Activated T-cell treated with anti-CD3 and anti-CD28 coated beads for 4 hours (primary cell): ENCODE results near the gene CD22.

ENCODE experiments used
- DNase-seq: peaks from one replicate; pipeline ENCODE4 v3.0.0-alpha.2; 2020

The CD22 gene

DNA sequence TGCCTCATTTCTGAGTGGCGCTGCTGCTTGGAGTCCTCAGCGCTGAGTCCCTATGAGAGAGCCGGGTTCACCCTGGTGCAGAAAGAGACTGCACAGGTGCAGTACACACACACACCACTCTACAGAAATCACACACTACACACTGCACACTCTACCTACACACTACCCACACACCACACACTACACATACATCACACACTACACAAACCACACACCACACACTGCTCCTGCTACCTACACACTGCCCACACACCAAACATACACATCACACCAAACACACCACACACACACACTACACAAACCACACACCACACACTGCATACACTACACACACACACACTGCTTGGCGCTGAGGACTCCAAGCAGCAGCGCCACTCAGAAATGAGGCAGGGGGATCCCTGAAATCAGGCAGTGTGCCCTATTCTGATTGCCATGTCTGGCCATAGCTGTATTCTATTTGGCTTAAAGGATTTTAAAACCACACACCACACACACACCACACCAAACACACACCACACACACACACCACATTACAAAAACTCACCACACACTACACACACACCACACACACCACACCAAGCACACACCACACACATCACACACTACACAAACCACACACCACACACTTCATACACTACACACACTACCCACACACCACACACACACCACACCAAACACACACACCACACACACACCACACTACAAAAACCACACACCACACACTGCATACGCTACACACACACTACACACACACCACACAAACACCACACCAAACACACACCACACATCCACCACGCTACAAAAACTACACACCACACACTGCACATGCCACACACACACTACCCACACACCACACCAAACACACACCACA is 32.1 kb upstream of the CD22 start:
- no peak for DNase-seq

DNA sequence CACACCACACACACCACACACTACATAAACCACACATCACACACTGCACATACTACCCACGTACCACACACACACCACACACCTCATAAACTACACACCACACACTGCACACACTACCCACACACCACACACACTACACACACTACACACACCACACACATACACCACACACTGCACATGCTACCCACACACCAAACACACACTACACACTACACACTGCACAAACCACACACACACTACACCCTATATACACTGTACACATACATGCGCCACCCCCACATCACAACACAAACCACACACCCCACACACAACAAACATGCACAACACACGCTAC is 31.5 kb upstream of the CD22 start:
- no peak for DNase-seq

DNA sequence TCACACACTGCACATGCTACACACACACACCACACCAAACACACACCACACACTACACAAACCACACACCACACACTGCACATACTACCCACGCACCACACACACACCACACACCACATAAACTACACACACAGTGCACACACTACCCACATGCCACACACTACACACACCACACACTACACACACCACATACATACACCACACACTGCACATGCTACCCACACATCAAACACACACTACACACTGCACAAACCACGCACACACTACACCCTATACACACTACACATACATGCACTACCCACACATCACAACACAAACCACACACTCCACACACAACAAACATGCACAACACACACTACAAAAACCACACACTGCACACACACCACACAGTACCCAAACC is 31.1 kb upstream of the CD22 start:
- DNase-seq, result no peak

DNA sequence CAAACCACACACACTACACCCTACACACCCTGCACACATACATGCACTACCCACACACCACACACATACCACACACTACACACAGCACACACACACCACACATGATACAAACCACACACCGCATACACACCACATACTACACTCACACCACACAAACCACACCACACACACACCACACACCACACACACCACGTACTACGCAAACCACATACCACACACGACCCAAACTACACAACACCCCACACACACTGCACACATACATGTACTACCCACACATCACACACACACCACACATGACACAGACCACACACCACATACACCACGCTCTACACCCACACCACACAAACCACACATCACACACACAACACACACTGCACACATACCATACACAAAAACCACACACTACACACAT is 30.4 kb upstream of the CD22 start:
- DNase-seq, result no peak

DNA sequence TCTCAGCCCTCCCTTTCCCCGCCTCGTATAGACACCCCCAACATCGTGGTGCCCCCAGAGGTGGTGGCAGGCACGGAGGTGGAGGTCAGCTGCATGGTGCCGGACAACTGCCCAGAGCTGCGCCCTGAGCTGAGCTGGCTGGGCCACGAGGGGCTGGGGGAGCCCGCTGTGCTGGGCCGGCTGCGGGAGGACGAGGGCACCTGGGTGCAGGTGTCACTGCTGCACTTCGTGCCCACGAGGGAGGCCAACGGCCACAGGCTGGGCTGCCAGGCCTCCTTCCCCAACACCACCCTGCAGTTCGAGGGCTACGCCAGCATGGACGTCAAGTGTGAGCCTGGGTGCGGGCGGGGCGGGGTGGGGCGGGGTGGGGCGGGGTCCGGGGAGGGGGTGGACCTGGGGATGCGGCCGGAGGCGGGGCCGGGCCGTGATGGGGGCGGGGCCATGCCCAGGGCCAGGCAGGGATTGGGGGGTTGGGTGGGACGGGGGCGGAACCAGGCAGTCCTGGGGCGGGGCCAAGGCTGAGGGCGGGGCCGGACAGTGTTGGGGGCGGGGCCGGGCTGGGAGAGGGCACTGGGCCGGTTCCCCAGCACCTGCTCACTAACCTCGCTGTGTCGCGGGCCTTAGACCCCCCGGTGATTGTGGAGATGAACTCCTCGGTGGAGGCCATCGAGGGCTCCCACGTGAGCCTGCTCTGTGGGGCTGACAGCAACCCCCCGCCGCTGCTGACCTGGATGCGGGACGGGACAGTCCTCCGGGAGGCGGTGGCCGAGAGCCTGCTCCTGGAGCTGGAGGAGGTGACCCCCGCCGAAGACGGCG is 29.3 kb upstream of the CD22 start:
- DNase-seq, result no peak

DNA sequence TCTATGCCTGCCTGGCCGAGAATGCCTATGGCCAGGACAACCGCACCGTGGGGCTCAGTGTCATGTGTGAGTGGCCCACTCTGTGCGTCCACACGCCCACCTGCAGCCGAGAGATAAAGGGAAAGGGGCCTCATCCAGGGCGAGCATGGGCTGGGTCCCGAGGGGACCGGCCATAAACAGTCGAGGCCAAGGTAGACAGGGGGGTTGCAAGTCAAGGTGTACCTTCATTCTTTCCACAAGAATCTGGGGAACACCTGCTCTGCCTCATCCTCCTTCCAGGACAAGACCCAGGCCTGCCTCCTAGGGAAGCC is 28.7 kb upstream of the CD22 start:
- DNase-seq, result no peak

DNA sequence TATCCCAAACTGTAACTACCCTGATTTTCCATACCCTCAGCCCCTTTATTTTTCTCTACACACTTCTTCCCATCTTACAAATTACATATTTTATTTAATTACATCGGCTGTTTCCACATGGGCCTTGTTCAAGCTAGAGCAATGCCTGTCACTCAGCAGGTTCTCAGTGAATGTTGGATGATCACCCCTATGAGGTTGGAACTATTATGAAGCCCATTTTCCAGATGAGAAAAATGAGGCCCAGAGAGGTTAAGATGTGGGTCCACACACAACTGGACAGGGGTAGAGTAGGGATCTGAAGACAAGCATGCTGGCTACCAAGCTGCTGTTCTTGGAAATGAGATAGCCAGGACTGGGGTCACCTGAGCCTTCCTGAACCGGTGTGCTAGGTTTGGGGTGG is 27.0 kb upstream of the CD22 start:
- no peak for DNase-seq

DNA sequence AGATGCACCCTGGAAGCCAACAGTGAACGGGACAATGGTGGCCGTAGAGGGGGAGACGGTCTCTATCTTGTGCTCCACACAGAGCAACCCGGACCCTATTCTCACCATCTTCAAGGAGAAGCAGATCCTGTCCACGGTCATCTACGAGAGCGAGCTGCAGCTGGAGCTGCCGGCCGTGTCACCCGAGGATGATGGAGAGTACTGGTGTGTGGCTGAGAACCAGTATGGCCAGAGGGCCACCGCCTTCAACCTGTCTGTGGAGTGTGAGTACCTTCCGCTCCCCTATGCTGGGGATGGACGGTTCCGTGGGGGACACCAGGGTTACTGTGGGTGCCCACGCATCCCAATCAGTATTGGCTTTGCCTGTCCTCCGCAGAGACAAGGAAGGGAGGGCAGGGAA is 26.5 kb upstream of the CD22 start:
- DNase-seq, result no peak

DNA sequence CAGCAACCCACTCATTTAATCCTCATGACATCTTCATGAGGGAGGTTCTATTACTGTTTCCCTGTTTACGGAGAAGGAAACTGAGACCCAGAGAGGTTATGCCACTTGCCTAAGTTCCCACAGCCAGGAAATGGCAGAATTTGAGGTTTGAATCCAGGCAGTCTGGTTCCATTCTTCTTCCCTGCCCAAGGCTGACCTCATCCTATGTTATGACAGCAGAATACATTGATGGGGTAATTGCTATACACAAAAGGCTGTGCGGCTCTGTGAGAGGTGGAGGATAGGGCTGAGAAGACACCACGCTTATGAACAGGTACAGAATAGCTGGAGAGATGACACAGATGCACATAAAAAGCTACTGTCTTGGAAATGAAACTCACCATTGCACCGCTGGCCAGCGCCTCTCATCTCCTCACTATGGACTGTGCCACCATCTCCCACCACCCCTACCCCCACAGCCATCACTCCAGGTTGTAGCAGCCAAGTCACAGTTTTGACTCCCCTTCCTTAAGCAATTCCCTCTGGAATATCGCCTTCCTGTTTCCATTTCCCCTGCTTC is 25.6 kb upstream of the CD22 start:
- DNase-seq, result no peak

DNA sequence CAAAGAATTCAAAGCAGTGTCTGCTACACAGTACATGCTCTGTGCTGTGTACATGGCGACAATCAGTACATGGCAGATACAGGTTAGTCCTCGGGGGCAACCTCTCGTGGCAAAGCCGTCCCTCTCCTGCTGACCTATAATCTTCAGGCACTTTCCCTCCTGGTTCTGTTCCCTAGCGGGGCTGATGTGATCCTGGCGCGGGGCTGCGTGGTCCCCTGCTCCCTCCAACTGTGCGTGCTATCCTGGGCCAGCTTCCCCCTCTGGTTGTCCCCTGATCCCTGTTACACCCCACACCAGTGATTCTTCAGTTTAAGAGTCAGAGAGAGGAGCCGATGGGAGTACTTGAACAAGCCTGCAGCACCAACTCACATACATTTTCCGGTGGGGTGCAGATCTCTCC is 25.0 kb upstream of the CD22 start:
- DNase-seq, result no peak

DNA sequence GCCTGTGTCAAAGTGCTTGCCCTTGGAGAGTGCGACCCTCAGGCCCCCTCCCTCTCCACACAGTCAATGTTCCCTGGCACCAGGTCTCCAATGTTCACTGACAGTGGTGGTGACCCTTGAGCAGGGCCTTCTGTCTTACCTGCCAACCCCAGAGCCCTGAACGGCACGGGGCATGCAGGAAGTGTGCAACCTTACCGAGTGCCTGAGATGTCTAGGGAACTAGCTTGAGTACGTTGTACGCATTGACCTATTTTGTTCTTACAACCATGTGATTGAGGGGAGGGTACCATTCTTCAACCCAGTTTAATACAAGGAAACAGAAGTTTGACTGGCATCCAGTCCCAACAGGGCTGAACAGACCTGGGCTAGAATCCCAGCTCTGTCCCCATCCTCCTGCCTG is 23.8 kb upstream of the CD22 start:
- no peak for DNase-seq

DNA sequence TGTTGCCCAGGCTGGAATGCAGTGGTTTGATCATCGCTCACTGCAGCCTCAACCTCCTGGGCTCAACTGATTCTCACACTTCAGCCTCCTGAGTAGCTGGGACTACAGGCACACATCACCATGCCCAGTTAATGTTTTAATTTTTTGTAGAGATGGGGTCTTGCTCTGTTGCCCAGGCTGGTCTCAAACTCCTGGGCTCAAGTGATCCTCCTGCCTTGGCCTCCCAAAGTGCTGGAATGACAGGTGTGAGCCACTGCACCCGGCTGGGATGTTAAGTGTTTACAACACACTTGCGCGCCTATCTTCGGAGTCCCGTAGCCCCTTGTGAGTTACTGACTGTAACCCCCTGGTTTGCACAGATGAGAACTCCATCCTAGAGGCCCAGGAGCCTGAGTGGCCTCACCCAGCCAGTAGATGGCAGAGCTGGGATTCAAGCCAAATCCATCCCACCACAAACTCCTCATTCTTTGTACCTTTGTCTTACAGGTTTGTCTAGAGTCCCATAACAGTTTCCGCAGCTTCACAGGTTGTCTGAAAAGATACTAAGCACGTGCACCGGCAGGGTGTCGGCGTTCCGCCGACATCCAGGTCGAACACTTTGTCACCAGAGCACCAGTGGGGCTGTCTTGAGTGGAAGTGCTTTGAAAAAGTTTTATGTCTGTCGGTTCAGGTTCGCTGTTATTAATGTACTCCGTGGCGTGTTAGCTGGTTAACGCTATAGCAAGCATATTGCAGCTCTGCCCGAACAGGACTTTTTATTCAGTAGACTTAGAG is 22.3 kb upstream of the CD22 start:
- no peak for DNase-seq

DNA sequence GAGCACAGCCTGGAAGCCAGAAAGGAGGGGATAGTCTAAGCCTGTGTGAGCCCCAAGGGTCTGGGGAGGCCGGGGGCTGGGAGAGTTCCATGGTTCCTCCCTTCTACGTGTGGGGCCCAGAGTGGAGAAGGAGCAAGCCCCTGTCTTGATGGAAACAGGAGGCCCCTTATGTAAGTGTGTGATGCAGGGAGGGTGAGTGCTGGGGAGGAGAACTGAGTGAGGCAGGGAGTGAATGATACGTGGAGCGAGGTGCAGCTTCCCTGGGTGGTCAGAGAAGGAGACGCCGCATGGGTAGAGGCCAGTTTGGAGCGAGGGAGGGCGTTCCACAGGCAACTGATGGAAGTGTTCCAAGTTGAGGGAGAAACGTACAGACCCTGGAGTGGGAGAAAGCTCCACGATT is 21.1 kb upstream of the CD22 start:
- DNase-seq, result no peak

DNA sequence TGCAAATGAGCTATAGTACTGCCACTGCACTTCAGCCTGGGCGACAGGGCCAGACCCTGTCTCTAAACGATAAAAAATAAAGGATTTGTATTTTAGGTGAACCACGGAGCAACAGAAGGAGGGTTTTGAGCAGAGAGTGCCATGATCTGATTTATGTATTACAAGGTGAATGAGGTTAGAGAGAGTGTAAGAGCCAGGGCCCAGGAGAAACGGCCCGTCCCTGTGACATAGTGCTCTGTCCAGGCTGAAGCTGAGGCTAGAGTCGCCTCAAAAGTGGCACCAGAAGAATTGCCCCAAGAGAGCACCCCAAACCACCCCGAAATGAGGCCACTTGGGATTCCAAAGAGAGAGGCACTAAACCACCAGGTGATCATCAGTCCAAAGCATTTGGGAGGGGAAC is 20.1 kb upstream of the CD22 start:
- DNase-seq, result no peak

DNA sequence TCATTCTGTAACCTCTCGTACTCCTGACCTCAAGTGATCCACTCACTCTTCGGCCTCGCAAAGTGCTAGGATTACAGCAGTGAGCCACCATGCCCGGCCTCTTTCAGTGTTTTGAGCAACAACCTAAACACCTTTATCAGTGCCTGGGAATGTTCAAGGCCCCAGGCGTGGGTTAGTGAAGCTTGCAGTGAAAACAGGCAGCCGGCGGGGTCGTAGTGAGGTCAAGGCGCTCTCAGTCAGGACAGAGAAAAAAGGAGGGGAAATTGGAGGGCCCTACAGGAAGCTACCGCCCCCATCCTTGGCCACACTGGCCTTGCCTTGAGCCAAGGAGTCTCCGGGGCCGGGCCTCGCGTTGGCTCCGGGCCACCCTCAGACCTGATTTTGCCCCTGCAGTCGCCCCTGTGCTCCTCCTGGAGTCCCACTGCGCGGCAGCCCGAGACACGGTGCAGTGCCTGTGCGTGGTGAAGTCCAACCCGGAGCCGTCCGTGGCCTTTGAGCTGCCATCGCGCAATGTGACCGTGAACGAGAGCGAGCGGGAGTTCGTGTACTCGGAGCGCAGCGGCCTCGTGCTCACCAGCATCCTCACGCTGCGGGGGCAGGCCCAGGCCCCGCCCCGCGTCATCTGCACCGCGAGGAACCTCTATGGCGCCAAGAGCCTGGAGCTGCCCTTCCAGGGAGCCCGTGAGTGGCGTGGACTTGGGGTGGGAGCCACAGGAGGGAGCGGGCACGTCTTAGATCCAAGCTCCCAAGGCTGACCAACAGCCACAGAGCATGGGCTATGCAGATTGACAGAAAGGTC is 19.3 kb upstream of the CD22 start:
- no peak for DNase-seq

DNA sequence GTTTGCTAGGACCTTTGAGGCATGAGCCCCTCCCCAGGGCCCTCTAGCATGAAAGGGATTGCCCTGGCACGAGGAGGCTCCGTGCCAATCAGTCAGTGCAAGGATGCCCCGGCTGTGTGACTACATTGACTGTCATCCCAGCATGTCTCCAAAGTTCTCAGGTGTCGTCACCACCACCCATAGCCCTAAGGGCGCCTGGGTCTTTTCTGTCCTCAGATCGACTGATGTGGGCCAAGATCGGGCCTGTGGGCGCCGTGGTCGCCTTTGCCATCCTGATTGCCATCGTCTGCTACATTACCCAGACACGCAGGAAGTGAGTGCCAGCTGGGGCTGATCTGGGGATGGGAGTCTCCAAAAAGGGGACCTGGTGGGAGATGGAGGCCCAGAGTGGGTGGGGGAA is 18.7 kb upstream of the CD22 start:
- no peak for DNase-seq

DNA sequence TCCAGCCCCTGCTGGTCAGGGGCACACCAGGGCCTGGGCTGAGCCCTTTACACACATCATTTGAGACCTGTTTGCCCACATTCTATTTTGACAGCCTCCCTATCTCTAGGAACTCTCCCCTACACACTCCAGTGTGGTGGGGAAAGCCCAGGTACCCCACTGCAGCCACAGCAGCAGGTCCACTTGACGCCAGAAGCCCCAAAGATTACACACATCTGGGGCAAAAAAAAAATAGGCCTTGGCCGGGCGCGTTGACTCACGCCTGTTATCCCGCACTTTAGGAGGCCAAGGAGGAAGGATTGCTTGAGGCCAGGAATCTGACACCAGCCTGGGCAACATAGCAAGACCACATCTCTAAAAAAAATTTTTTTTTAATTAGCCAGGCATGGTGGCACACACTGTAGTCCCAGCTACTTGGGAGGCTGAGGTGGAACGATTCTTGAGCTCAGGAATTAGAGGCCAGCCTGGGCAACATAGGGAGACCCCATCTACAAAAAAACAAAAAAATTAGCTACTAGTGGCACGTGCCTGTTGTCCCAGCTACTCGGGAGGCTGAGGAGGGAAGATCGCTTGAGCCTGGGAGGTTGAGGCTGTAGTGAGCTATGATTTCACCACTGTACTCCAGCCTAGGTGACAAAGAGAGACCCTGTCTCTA is 18.0 kb upstream of the CD22 start:
- no peak for DNase-seq

DNA sequence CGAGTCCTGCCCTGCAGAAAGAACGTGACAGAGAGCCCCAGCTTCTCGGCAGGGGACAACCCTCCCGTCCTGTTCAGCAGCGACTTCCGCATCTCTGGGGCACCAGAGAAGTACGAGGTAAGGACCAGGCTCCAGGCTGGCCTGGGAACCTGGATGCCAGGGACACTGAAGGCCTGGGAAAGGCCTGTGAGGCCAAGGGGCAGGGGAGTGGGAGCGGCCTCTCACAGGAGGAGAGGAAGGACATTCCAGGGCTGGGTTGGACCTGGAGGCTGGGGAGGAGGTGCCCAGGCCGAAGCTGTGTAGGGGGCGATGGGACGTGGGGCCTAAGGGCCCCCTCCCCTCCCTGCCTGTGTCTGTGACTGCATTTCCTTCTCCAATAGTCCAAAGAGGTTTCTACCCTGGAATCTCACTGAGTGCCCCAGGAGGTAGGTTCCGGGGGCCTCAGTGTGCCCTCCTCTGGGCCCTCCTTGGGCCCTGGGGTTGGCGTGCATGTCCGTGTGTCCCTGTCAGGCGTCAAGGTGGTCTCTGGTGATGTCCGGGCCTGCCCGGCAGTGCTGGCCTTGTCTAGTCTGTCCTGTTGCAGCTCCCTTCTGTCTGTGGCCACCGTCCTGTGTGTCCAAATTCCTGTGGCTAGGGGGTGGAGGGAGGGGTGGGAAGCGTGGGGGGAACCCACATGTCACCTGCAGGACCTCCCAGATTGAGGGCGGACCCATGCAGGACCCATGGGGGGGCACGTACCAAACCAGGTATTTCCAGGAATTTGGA is 16.9 kb upstream of the CD22 start:
- DNase-seq, result no peak

DNA sequence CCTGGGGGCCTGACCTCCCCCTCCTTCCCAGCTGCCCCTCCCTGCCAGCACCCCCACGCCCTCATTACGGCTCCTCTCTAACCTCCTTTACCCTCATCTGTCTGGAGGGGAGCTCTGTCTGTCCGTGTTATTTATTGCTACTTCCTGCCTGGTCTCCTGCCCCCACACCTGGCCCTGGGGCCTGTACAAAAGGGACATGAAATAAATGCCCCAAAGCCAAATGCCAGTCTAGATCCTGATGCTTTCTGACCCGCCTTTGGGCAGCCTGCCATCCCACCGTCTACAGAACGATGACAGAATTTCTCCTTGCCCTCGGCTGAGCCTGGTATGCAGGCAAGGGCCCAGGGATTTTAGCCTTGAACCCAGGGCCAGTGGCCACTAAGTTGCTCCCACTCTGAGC is 15.4 kb upstream of the CD22 start:
- DNase-seq, result no peak

DNA sequence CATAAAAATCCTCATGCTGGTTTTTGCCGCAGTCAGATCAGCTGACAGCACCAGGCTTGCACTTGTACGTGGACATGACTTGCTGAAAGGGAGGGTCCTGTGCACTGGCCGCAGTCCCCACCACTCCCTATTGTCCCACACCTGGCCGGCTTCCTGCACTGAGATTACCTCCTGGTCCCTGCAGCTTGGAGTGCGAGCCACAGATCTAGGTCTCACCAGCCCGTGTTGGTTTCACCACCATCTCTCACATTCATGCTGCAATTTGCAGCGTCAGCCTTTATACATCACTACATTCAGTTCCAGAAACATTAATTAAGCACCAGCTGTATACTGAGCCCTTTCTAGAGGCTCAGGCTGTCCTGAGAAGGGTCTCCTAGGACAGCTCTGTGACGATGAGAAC is 15.0 kb upstream of the CD22 start:
- no peak for DNase-seq

DNA sequence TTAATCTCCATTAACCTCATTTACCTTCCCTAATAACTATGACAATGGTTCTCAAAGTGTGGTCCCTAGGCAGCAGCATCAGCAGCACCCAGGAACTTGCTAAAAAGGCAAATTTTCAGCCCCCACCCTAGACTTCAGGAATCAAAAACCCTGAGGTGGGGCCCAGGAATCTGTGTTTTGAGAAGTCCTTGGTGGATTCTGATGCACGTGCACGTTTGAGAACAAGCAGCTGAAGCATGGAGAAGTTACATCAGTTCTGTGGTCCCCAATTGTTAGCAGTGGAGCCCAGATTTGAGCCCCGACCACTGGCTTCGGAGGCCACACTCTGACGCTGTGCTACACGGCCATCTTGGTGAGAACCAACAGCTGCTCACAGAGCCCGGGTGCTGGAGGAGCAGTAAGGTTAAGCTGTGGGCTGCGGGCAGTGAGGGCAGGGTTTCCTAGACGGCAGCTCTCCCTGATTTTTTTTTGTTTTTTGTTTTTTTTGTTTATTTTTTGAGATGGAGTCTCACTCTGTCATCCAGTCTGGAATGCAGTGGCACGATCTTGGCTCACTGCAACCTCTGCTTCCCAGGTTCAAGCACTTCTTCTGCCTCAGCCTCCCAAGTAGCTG is 14.0 kb upstream of the CD22 start:
- DNase-seq, result no peak
